Stimulated activated CD8-positive, alpha-beta memory T cell treated with anti-CD3 and anti-CD28 coated beads, Interleukin-12 subunit alpha, Interleukin-12 subunit beta, amount 100 ng/mL, for 4 hours (primary cell): ENCODE data around the gene EPHA8.

ENCODE experiments used
- DNase-seq: peaks from one replicate; pipeline ENCODE4 v3.0.0-alpha.2; 2020; ENCODE audit warnings: low read depth

The EPHA8 gene

GRCh38 chr1:22646384-22646783 is 83.1 kb downstream of the EPHA8 start:
- DNase-seq: no peak

- DNase-seq: no peak
Measured at GRCh38 chr1:22650089-22650693, 86.9 kb downstream of the EPHA8 start.

GRCh38 chr1:22651941-22652856 is 88.9 kb downstream of the EPHA8 start:
- DNase-seq: no peak

- no peak for DNase-seq
Measured at GRCh38 chr1:22652881-22653316, 89.6 kb downstream of the EPHA8 start, which contains the start of gene C1QB. Gene C1QB, plus strand, starts transcription at chr1:22653236. Its CDS starts 6,227 bp downstream, at chr1:22659463.
